HG03558 (cell line): ENCODE measurements around the gene CENPM.

Source experiments
- ATAC-seq: cut with Tn5 transposase; IDR thresholded peaks from one replicate; pipeline ENCODE4 v1.9.1; 2021; ENCODE audit warnings: moderate number of reproducible peaks; ENCODE audit not compliant: unreplicated experiment; ENCODE audit errors: extremely low read depth

The CENPM gene

DNA sequence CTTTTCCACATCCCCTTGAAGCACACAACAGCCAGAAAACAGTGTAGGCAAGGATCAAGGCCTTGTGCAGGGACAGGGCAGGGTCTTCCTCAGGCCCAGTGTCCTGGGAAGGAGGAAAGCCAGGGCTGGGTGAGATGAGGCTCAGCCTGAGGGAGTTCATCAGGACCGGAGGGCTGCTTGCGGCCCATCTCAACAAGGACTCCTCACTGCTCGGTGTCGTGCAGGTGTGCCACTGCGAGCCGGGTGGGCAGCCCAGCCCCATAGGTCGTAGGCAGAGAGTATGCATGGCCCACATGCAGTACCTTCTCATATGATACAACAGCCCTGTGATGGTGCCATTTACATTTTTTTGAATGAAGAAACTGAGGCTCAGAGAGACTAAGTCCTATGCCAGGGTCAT, 44.9 kb downstream of the CENPM start:
- ATAC-seq = no peak

DNA sequence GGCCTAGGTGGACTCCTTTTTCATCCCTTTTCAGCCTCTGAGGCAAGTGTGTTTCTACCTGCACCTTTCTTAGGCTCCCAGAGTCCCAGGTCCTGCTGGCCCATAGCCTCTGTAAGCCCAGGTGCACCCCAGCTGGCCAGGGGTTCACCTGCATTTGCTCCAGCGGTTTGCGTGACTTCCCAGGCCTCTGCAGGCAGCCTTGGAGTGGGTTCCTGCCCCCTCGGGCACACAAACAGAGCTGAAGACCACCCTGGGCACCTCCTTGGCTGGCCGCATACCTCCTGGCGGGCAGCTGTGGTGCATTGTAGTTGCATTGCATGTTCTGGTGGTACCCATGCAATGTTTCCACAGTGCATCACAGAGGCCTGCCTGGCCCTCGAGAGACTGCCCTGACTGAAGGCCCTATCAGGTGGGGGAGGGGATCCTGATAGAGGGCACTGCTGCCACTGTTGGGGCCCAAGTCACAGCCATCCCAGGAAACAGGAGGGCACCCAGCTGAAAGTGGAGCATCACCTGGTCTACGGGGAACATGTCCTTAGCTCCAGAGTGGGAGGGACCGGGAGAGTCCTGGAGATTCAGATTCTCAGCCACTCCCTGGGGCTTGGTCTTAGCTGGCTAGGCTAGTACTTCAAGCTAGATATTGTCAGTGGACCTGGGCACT, 46.2 kb downstream of the CENPM start:
- no peak for ATAC-seq

DNA sequence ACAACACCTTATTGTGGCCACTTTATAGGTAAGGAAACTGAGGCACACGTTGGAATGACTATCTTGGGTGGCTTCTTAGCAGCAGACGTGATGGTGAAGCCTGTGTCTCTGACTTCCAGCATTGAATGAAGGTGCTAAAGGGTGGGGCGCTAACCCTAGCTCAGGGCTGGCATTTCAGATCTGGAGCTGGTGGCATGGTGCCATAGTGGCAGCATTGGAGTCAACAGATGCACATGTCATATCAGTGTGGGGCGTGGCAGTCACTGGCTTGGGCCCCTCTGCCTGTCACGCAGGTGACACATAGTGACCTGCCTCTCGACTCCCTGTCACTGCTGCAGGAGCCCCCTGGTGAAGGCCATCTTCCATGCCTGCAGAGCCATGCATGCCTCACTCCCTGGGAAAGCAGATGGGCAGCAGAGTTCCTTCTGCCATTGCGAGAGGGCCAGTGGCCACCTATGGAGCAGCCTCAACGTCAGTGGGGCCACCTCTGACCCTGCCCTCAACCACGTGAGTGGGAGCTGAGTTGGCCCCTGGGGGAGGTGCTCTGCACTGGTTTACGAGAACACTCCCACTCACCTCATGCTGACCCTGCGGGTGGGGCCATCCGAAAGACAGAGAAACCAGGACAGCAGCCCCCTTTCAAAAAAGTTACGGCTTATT, 46.8 kb downstream of the CENPM start:
- ATAC-seq = no peak

DNA sequence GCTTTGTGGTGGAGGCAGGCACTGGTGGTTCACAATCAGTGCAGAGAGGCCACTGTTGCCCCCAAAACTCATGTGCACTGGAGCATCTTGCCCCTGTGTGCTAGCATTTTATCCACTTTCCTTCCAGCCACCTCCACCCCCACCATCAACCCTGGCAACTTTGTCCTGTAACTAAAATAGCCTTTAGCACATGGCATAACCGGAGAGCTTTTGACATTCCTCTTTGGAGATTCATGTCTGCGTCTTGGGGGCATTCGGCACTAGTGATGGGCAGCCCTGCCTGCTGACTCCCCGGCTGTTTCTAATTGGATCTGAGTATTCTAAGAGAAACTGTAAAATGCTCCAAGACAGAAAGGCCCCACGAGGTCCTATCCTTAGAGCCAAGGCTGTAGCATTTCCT, 47.8 kb downstream of the CENPM start:
- no peak for ATAC-seq

DNA sequence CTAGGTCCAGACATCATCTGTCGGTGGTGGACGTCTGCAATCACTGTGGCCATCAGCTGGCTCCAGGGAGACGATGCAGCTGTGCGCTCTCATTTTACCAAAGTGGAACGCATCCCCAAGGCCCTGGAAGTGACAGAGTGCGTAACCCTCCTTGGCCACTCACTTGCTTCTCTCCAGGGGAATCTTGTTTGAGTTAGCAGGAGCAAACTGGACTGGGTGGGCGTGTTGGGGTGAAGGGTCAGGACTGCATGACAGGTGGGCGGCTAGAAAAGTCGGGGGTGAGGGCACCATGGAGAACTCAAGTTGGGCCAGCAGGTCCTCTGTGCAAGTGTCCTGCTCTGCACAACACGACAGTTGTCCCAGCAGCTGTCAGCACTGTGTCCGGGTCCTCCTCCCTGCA, 48.3 kb downstream of the CENPM start:
- ATAC-seq = no peak

DNA sequence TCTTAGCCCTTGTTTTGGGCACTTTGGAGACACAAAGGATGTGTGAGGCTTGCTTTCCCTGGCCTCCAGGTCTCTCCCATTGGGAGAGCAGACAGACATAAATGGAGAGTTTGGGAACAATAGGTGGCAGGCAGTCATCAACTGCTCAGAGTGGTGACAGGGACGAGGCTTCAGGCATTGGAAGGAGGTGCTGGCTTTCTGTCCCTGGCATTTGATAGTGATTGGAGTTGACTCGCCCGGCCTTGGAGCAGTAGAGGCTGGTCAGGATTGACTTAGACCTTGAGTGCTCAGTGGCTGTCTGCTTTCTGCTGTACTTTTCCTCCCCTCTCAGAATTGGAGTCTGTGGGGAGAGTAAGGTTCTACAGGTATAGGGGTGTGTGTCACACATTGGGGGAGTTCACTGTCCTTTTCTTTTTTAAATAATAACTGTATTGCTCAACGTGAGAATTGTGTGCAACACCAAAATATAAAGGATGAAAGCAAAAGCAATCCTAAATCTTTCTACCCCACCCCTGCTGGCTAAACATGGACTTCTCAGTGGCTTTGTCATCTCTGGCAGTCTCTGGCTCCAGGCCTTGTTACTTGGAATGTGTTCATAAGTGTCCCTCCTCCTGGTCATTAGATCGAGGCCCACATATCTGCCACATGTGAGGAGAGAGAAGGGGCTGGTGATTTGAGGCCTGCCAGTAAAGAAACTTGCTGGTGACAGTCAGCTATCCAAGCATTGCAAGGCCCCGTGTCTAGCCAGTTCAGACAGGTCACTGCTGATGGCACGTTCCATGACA, 53.2 kb downstream of the CENPM start:
- ATAC-seq = no peak

DNA sequence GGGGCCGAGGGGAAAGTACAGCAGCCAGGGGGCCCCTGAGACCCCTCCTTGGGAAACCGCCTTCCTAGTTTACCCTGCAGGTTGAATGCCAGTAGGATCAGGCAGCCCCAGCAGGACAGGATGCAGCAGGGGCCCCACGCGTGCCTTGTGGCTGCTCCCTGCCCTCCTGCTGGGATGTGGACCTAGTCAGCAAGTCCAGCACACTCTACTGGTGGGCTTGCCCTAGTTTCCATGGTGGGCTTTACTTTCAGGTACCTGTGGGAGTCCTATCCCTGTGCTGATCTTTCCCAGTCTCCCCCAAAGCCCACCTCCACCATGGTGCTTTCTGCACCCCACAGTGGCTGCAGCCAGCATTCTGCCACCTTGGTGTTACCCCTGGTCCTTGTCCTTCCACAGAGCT, 54.2 kb downstream of the CENPM start:
- no peak for ATAC-seq

DNA sequence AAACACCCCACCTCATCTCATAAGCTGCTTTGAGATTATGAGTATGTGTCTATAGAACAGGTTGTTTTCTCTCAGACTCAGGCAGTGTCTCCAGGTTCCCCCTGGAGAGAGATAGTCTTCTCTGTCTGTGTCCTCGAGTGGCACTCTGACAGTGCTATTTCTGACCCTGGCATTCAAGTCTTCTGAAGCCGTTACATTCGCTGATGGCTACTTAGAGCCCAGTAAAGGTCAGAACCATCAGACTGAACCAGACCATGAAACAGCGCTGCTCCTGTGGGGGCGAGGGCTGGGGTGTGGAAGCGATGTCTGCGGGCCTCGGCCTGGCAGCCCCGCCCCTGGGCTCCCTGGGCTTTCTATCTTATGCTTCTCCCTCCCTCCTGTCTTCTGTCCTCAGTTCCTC, 55.5 kb downstream of the CENPM start:
- ATAC-seq = no peak
